Lung (tissue), 12 donors: ENCODE results near the gene CLSTN1. TPM values are rescaled to one million over a fixed set of nuclear protein-coding genes. Genes with fewer than 3 reads are reported as not detected.
A peak's percentile ranks its signal among the peaks of the same experiment; 100 is the strongest.

Experiments used
- ATAC-seq: fragments of 200-7000 bp; cut with Tn5 transposase; one replicate; pipeline ENCODE4 v1.9.1; 2020; ENCODE audit warnings: moderate number of reproducible peaks; ENCODE audit not compliant: insufficient read depth, low FRiP score
- DNase-seq, 3 donors: peaks; one replicate each; pipeline ENCODE4 v3.0.0-alpha.2; 2013 to 2017
- H3K27ac ChIP-seq, 2 donors: one replicate each; pipeline ENCODE4 v1.5.1; 2013; ENCODE audit warnings: mild to moderate bottlenecking in 2 of 2, moderate library complexity in 2 of 2, control low read depth in 1 of 2, inconsistent platforms in 1 of 2, low read depth in 1 of 2, low read length in 1 of 2
- H3K27me3 ChIP-seq, 3 donors: one replicate each; pipeline ENCODE4 v1.5.1; 2013; ENCODE audit warnings: low read length in 2 of 3; ENCODE audit not compliant: control insufficient read depth in 3 of 3, insufficient read depth in 3 of 3
- H3K36me3 ChIP-seq, 4 donors: one replicate each; pipeline ENCODE4 v1.5.1; 2013; ENCODE audit warnings: low read length in 4 of 4, mild to moderate bottlenecking in 1 of 4, moderate library complexity in 1 of 4; ENCODE audit not compliant: control insufficient read depth in 4 of 4, insufficient read depth in 4 of 4
- H3K4me1 ChIP-seq, 5 donors: one replicate each; pipeline ENCODE4 v1.5.1; 2013; ENCODE audit warnings: low read length in 5 of 5, mild to moderate bottlenecking in 2 of 5, moderate library complexity in 1 of 5; ENCODE audit not compliant: control insufficient read depth in 5 of 5, insufficient read depth in 5 of 5
- H3K4me3 ChIP-seq: one replicate; pipeline ENCODE4 v1.5.1; 2013; ENCODE audit warnings: mild to moderate bottlenecking, control low read depth, moderate library complexity
- H3K9ac ChIP-seq, 2 donors: one replicate each; pipeline ENCODE4 v1.5.1; 2013; ENCODE audit warnings: low read length in 2 of 2, control low read depth in 1 of 2; ENCODE audit not compliant: insufficient read depth in 1 of 2
- H3K9me3 ChIP-seq, 4 donors: one replicate each; pipeline ENCODE4 v1.5.1; 2013; ENCODE audit warnings: low read length in 3 of 4, mild to moderate bottlenecking in 1 of 4, moderate library complexity in 1 of 4; ENCODE audit not compliant: control insufficient read depth in 4 of 4, insufficient read depth in 3 of 4
- CTCF ChIP-seq: IDR thresholded peaks from 2 replicates; pipeline ENCODE4 v1.5.1; 2012; ENCODE audit warnings: mild to moderate bottlenecking; ENCODE audit errors: control extremely low read depth, extremely low read depth
- WGBS, 2 donors: extraction: QIAGEN DNeasy Blood & Tissue Kit; methylation state at CpG; one replicate each; pipeline ENCODE4 v1.1.7; 2013; 5-methylcytosine and 5-hydroxymethylcytosine counted together
- polyA plus RNA-seq, 2 donors: library from polyadenylated mRNA; stranded (reverse); fragments of 200-250 nt; gene quantifications; one replicate each; pipeline ENCODE4 v1.2.1, GENCODE V29; 2013
- total RNA-seq, 2 donors: library from RNA; depleted of rRNA in 1 of 2; stranded (reverse); fragments of >200 nt in 1 of 2; gene quantifications; one replicate each; pipeline ENCODE4 v1.2.1, GENCODE V29; 2014 to 2021
- donor health status: control.
- donor health status: control.
- donor health status: Bipolar disorder and iron deficiency.
- donor health status: healthy.
- donor health status: DM: yes; HTN: yes; CAD: no.

CLSTN1 gene
- total and polyA plus RNA-seq, 4 donors: 37.1 to 88.0 (median 61.8) TPM

- Histone ChIP-seq H3K27ac (no peak overlapping the region), H3K4me3 (no peak overlapping the region), H3K9ac (no peak overlapping the region), H3K36me3 (peaks cover 7 to 49% (median 11%) of the 10 kb centered on the region in 4 donors), H3K4me1 (no peaks in the 10 kb centered on the region), H3K27me3 (no peaks in the 10 kb centered on the region), H3K9me3 (peaks cover 0 to 9% (median 3%) of the 10 kb centered on the region in 4 donors)
- 95 to 96% methylated on average over 6 of the region's 6 CpGs for WGBS, 2 donors
- TF ChIP-seq CTCF: no peak
- ATAC-seq: no peak
- no peak for DNase-seq
These were observed 97.4 kb downstream of the CLSTN1 start for GRCh38 chr1:9726406-9726805.

- Histone ChIP-seq H3K4me1 (no peaks in the 10 kb centered on the region), H3K9me3 (peaks cover 0 to 9% (median 3%) of the 10 kb centered on the region in 4 donors), H3K9ac (no peak overlapping the region), H3K4me3 (no peak overlapping the region), H3K36me3 (peaks cover 0 to 48% (median 6%) of the 10 kb centered on the region in 4 donors), H3K27ac (no peak overlapping the region), H3K27me3 (no peaks in the 10 kb centered on the region)
- DNase-seq: peak in 1 of 3 donors; percentile 13
- peak; percentile 74 for ATAC-seq
- WGBS, 2 donors: 76 to 79% methylated on average over 24 of the region's 24 CpGs
- TF ChIP-seq CTCF: peak; percentile 81
These were observed 98.9 kb downstream of the CLSTN1 start for GRCh38 chr1:9724706-9725476.

GRCh38 chr1:9723926-9724325, 99.8 kb downstream of the CLSTN1 start:
- Histone ChIP-seq H3K9me3 (peaks cover 0 to 9% (median 3%) of the 10 kb centered on the region in 4 donors), H3K9ac (no peak overlapping the region), H3K27ac (no peak overlapping the region), H3K4me1 (no peaks in the 10 kb centered on the region), H3K4me3 (no peak overlapping the region), H3K36me3 (peaks cover 0 to 43% (median under 1%) of the 10 kb centered on the region in 4 donors), H3K27me3 (no peaks in the 10 kb centered on the region)
- DNase-seq (no peak), ATAC-seq (no peak)
- WGBS, 2 donors: 96 to 98% methylated on average over 6 of the region's 6 CpGs
- TF ChIP-seq CTCF: no peak
